NCI-H2029 treated with DMSO at 0.1 percent for 48 hours (cell line): ENCODE measurements around the gene CCK.
A peak's percentile ranks its signal among the peaks of the same experiment; 100 is the strongest.
"Not testable (repeated sequence)": the region's sequence is repeated elsewhere in the genome, so short reads cannot be mapped to it uniquely, and the experiment has no call there.

ENCODE experiments used
- DNase-seq: peaks from one replicate; lab custom pipeline; 2025; lab: John Stamatoyannopoulos, UW

The CCK gene, protein sequence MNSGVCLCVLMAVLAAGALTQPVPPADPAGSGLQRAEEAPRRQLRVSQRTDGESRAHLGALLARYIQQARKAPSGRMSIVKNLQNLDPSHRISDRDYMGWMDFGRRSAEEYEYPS

DNA sequence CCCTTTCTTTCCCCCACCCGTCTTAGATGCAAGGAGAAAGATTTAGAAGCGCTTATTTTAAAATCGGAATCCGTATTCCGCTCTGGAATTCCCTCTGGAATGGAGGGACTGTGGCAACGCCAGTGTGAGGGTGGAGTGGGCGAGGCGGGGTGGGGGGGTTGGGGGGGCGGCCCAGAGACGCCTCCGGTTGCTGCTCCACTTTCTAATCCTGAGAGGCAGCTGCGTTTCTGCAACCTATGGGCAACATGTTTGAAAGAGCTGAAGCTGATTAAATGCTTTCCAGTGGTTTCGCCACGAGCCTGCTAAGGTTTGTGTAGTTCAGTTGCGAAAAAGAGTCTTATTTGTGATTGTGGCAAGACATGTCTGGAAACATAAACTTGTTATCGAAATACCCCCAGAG lies at the start of gene CCK:
Gene CCK (minus strand): TSS at position 101 of the 400 bp plus-strand sequence. CDS start 2,555 bp downstream, outside the sequence.
- no peak for DNase-seq

GRCh38 chr3:42314411-42314810 lies 48.4 kb upstream of the CCK start:
- DNase-seq, result no peak

- no peak for DNase-seq
Measured at GRCh38 chr3:42308651-42309050, 42.7 kb upstream of the CCK start.

- DNase-seq, result no peak
Measured at GRCh38 chr3:42306499-42306898, 40.5 kb upstream of the CCK start.

GRCh38 chr3:42302924-42303634 lies 37.1 kb upstream of the CCK start:
- no peak for DNase-seq

GRCh38 chr3:42301446-42302175 lies 35.6 kb upstream of the CCK start:
- no peak for DNase-seq

DNA sequence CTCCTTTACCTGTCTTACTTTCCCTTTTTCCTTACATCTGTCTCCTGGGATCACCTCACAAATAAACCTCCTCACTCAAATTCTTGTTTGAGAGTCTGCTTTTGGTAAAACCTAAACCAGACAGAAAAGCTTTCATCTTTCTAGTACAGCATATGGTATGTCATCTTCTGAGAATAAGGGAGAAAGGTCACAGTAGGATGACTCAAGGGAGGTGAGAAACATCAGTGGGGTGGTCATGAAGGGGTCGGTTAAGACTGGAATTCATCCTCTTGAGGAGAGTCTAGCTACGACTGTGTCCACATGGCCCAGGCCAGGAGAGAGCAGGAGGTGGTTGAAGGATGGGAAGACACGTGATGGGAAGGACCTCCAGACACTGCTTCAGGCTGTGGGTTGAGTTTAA lies 34.8 kb upstream of the CCK start:
- no peak for DNase-seq

GRCh38 chr3:42300013-42300412 lies 34.0 kb upstream of the CCK start:
- no peak for DNase-seq

DNA sequence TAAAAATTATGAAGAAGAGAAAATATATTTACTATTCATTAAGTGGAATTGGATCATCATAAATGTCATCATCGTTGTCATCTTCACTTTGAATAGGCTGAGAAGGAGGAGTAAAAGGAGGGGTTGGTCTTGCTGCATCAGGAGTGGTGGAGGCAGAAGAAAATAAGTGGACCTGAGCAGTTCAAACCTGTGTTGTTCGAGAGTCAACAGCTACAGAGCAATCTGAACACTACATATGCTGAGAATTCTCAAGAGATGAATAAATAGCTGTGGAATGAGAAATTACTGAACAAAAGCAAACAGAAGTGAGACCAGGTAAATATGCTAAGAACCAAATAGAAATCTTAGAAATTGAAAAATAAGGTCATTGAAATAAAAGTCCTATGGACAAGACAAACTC lies 32.3 kb upstream of the CCK start:
- DNase-seq, result no peak

GRCh38 chr3:42292009-42292408 lies 26.0 kb upstream of the CCK start:
- no peak for DNase-seq

- no peak for DNase-seq
Measured at GRCh38 chr3:42290966-42291714, 25.2 kb upstream of the CCK start.

DNA sequence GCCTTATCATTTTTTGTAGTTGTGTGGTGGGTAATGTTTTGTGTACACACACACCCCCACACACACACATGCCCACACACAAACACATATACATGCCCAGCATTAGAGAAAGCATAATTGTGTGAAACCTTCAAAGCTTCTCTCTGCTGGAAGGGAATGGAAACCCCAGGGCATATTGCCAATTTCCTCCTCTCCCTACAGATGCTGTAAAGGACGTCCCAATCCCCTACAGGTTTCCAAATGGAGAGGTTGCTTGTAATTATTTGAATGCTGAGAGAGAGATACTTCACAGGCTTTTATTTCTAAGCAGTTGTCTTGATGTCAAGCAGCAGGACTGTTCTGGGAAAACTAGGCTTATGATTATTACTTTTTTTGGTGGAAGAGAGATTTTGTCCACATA lies 23.0 kb upstream of the CCK start:
- peak; percentile 46 for DNase-seq

GRCh38 chr3:42288385-42288784 lies 22.4 kb upstream of the CCK start:
- no peak for DNase-seq

DNA sequence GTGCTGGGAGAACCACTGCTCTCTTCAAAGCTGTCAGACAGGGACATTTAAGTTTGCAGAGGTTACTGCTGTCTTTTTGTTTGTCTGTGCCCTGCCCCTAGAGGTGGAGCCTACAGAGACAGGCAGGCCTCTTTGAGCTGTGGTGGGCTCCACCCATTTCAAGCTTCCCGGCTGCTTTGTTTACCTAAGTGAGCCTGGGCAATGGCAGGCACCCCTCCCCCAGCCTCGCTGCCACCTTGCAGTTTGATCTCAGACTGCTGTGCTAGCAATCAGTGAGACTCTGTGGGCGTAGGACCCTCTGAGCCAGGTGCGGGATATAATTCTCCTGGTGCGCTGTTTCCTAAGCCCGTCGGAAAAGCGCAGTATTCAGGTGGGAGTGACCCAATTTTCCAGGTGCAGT lies 21.4 kb upstream of the CCK start:
- DNase-seq, result not testable (repeated sequence)

DNA sequence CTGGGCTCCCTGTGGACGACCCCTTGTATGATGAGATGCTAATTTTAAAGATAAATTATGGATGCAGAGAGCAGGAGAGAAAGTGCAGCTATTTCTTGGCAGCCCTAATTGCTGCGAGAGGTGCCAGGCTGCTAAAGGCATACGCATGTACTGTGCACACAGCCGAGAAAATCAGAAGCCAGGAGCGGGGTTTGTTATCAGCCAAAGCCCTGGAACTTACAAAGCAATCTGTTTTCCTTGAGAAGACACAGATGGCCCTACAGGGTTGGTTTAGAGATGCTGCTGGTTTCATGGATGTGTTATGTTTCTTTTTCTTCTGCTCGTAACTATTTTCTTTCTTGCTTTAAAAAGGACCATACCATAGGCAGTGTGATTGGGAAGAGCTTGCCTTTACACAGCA lies 11.7 kb upstream of the CCK start:
- no peak for DNase-seq

GRCh38 chr3:42276141-42277132 lies 10.5 kb upstream of the CCK start:
- DNase-seq, result no peak

GRCh38 chr3:42275217-42275616 lies 9.2 kb upstream of the CCK start:
- DNase-seq, result no peak

GRCh38 chr3:42274266-42274665 lies 8.3 kb upstream of the CCK start:
- DNase-seq, result no peak

DNA sequence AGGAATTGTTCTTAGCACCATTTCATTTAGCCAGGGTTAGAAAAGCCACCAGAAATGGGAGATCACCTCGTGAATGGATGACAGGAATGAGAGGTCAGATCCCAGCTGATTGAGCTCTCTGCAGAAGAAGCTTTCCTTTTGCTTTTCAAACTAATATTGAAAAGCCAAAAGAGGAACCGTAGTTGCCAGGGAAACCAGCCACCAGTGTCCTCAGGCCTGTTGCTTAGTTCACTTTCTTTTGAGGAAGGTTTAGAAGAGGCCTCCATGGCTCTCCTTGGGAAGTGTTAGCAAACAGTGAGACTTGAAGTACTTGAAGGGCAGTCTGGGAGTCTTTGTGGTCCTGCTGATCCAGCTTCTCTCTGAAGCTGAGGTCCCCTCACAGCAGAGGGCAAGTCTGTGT lies 7.4 kb upstream of the CCK start:
- no peak for DNase-seq

DNA sequence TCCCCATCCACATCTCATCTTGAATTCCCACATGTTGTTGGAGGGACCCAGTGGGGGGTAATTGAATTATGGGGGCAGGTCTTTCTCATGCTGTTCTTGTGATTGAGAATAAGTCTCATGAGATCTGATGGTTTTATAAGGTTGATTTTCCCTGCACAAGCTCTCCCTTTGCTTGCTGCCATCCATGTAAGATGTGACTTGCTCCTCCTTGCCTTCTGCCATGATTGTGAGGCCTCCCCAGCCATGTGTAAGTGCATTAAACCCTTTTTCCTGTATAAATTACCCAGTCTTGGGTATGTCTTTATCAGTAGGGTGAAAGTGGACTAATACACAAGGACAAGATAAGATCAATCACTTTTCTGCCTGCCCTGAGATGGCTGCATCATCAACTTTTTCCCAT lies 5.8 kb upstream of the CCK start:
- DNase-seq, result no peak

GRCh38 chr3:42270561-42270960 lies 4.6 kb upstream of the CCK start:
- DNase-seq, result peak; percentile 89
